ENCODE results near the gene SNAP25. TPM values are rescaled to one million over a fixed set of nuclear protein-coding genes. Genes with fewer than 3 reads are reported as not detected.

Gene SNAP25
- total and polyA plus RNA-seq, 10 donors: 0.04 to 0.80 (median 0.12) TPM; not detected in 6

DNA sequence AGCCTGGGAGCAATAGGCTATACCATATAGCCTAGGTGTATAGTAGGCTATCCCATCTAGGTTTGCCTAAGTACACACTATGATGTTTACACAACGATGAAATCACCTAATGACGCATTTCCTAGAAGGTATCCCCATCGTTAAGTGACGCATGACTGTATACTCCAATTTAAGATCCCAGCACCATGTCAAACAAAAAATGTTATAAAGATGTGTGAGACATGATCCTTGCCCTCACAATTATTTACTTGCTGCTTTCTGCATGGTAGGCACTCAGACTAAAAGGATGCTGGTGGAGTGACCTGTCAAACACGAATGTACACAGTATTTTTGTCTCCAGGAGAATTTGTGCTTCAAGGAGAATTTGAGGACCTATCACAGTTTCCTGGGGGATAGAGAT is 32.3 kb downstream of the SNAP25 start:
- H3K4me3 ChIP-seq: no peak overlapping the region
- TF ChIP-seq POLR2AphosphoS5 (IDR thresholded peaks at IDR 0.05) (no peak), POLR2A (IDR thresholded peaks at IDR 0.05) (no peak)
- TF ChIP-seq, protein P1, sequence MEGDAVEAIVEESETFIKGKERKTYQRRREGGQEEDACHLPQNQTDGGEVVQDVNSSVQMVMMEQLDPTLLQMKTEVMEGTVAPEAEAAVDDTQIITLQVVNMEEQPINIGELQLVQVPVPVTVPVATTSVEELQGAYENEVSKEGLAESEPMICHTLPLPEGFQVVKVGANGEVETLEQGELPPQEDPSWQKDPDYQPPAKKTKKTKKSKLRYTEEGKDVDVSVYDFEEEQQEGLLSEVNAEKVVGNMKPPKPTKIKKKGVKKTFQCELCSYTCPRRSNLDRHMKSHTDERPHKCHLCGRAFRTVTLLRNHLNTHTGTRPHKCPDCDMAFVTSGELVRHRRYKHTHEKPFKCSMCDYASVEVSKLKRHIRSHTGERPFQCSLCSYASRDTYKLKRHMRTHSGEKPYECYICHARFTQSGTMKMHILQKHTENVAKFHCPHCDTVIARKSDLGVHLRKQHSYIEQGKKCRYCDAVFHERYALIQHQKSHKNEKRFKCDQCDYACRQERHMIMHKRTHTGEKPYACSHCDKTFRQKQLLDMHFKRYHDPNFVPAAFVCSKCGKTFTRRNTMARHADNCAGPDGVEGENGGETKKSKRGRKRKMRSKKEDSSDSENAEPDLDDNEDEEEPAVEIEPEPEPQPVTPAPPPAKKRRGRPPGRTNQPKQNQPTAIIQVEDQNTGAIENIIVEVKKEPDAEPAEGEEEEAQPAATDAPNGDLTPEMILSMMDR (IDR thresholded peaks at IDR 0.05 in 8 of 11, conservative IDR thresholded peaks at IDR 0.05 in 3 of 11): no peak
- intact Hi-C loops (cut with DNase I; ENCODE audit: low total_unique reads): no loop called here
- H3K36me3 ChIP-seq: no peaks in the 10 kb centered on the region
- no peak for DNase-seq
- peaks cover 0 to 5% (median 0%) of the 10 kb centered on the region in 7 donors for H3K27me3 ChIP-seq (replicated peaks in 1 of 7)
- no peaks in the 10 kb centered on the region for H3K4me1 ChIP-seq
- H3K27ac ChIP-seq: no peak overlapping the region
- no peaks in the 10 kb centered on the region for H3K9me3 ChIP-seq
- 85 to 92% (median 86%) methylated on average over 5 of the region's 5 CpGs for WGBS, 5 donors

DNA sequence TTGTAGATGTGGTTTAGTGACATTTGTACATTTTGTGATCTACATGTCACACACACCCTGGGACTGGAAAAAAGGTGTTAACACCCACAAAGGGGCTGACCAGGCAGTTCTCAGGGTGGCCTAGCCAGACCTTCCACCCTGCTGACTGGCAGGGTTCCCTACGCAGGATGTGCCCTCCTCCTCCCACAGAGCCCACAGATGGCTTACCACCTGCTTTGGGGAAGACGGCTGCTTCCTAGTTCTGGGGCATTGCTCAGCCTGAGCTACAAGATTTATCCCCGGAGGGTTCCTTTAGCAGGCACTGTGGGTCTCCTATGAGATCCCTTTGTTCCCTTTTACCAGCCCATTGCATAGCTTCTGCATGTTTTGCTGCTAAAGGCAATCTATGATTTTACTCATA is 35.1 kb downstream of the SNAP25 start:
- no peaks in the 10 kb centered on the region for H3K4me1 ChIP-seq
- DNase-seq: no peak
- intact Hi-C loops (cut with DNase I; ENCODE audit: low total_unique reads): no loop called here
- TF ChIP-seq POLR2AphosphoS5 (IDR thresholded peaks at IDR 0.05) (no peak), POLR2A (IDR thresholded peaks at IDR 0.05) (no peak)
- TF ChIP-seq, protein P1 (IDR thresholded peaks at IDR 0.05 in 8 of 11, conservative IDR thresholded peaks at IDR 0.05 in 3 of 11): no peak
- no peak overlapping the region for H3K27ac ChIP-seq
- no peaks in the 10 kb centered on the region for H3K36me3 ChIP-seq
- peaks cover 0 to 5% (median 0%) of the 10 kb centered on the region in 7 donors for H3K27me3 ChIP-seq (replicated peaks in 1 of 7)
- no peak overlapping the region for H3K4me3 ChIP-seq
- H3K9me3 ChIP-seq: no peaks in the 10 kb centered on the region
- 13 to 39% (median 25%) methylated on average over 2 to 3 of the region's 3 CpGs for WGBS, 5 donors

- intact Hi-C loops (cut with DNase I; ENCODE audit: low total_unique reads): no loop called here
- no peak for DNase-seq
- H3K4me3 ChIP-seq: no peak overlapping the region
- H3K9me3 ChIP-seq: no peaks in the 10 kb centered on the region
- no peaks in the 10 kb centered on the region for H3K4me1 ChIP-seq
- H3K27me3 ChIP-seq (replicated peaks in 1 of 7): peaks cover 0 to 5% (median 0%) of the 10 kb centered on the region in 7 donors
- TF ChIP-seq POLR2A (IDR thresholded peaks at IDR 0.05) (no peak), POLR2AphosphoS5 (IDR thresholded peaks at IDR 0.05) (no peak)
- TF ChIP-seq, protein P1 (IDR thresholded peaks at IDR 0.05 in 8 of 11, conservative IDR thresholded peaks at IDR 0.05 in 3 of 11): no peak
- WGBS, 5 donors: 47 to 77% (median 63%) methylated on average over 1 of the region's 1 CpG
- no peaks in the 10 kb centered on the region for H3K36me3 ChIP-seq
- no peak overlapping the region for H3K27ac ChIP-seq
Measured at GRCh38 chr20:10255846-10256245, 37.2 kb downstream of the SNAP25 start.

DNA sequence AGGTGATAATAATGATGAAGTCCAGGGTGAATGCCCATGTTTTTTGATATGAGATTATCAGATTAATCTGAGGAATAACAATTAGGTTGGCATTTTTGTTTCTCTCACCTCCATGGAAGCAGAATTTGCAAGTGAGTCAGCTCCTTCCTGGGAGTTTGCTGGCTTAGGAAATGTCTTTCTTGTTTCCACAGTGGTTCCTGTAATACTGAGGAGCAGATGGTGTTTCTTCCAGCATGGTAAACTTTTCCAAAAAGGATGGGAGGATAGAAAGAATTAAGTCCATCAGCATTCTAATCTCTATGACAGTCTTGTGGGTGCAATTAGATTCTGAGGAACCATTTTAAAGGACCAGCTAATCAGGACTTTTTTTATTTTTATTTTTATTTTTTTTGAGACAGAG is 40.5 kb downstream of the SNAP25 start:
- no peaks in the 10 kb centered on the region for H3K9me3 ChIP-seq
- no peak overlapping the region for H3K27ac ChIP-seq
- no peaks in the 10 kb centered on the region for H3K36me3 ChIP-seq
- TF ChIP-seq, protein P1 (IDR thresholded peaks at IDR 0.05 in 8 of 11, conservative IDR thresholded peaks at IDR 0.05 in 3 of 11): no peak
- no peak for TF ChIP-seq POLR2AphosphoS5 (IDR thresholded peaks at IDR 0.05)
- intact Hi-C loops (cut with DNase I; ENCODE audit: low total_unique reads): no loop called here
- DNase-seq: no peak
- no peaks in the 10 kb centered on the region for H3K27me3 ChIP-seq (replicated peaks in 1 of 7)
- H3K4me1 ChIP-seq: no peaks in the 10 kb centered on the region
- no peak overlapping the region for H3K4me3 ChIP-seq
